ENCODE data around the gene GPR153.
A peak's percentile ranks its signal among the peaks of the same experiment; 100 is the strongest.

GPR153 gene

DNA sequence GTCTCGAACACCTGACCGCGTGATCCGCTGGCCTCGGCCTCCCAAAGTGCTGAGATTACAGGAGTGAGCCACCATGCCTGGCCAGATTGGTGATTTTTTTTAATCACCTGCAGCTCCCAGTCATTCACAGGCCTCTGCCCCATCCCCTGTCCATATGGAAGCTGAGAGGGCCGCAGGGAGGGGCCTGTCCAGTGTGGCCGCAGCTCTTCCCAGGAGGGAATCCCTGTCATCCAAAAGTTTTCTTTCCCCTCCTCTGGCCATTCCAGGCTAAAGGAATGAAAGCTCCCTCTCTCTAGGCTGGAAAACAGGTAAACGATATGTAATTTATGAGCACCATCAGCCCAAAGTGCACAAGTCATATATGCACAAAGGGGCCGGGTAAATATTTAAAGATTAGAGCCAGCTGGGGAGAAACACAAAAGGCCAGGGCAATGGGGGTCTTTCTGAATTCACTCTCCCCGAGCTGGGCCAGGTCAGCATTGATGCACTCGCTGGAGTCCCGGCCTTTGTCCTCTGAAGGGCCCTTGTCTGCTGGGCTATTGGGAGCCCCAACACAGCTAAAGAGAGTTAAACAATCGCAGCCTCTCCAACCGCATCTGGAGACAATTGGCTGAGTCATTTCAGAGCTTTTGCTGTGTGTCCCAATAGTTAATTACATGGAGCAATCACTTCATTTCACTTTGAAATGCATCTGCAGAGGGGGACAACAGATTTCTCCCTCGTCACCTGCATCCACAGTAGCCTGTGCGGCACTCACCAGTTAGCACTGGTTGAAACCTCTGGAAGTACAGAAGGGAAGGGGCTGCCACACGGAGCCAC is 20.7 kb downstream of the GPR153 start:
- in situ Hi-C loops (cut with HindIII; ENCODE audit: low sequenced_read_pairs) = no loop called here
- DNase-seq (ENCODE audit: low read depth) = no peak
- TF ChIP-seq, protein P1, sequence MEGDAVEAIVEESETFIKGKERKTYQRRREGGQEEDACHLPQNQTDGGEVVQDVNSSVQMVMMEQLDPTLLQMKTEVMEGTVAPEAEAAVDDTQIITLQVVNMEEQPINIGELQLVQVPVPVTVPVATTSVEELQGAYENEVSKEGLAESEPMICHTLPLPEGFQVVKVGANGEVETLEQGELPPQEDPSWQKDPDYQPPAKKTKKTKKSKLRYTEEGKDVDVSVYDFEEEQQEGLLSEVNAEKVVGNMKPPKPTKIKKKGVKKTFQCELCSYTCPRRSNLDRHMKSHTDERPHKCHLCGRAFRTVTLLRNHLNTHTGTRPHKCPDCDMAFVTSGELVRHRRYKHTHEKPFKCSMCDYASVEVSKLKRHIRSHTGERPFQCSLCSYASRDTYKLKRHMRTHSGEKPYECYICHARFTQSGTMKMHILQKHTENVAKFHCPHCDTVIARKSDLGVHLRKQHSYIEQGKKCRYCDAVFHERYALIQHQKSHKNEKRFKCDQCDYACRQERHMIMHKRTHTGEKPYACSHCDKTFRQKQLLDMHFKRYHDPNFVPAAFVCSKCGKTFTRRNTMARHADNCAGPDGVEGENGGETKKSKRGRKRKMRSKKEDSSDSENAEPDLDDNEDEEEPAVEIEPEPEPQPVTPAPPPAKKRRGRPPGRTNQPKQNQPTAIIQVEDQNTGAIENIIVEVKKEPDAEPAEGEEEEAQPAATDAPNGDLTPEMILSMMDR (IDR thresholded peaks at IDR 0.05; ENCODE audit: low read depth, low read length, missing control alignments) = no peak
- no peak overlapping the region for H3K4me3 ChIP-seq (ENCODE audit: low read depth, low read length)

DNA sequence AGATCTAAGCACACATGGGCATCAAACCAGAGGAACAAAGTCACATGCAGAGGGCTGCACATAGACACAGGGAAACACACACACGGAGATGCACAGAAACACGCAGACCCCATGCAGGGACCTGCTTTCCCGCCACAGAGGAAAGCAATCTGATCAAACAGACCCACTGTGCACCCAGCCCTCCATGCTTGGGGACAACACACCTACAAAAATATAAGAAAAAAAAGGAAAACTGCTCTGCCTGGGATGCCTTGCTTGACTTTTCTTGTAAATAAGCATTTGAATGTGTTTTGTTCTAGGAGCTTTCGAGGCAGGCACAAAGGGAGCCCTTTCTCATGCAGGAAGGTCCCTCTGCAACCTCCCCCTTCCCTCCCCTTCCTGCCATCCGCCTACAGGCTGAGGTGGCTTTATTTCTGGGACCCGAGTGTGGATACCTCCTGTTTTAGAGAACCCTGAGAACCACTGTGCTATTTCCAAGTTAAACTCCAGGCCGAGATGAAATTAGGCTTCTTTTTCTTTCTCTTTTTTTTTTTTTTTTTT is 21.6 kb downstream of the GPR153 start:
- in situ Hi-C loops (cut with HindIII; ENCODE audit: low sequenced_read_pairs) = no loop called here

DNA sequence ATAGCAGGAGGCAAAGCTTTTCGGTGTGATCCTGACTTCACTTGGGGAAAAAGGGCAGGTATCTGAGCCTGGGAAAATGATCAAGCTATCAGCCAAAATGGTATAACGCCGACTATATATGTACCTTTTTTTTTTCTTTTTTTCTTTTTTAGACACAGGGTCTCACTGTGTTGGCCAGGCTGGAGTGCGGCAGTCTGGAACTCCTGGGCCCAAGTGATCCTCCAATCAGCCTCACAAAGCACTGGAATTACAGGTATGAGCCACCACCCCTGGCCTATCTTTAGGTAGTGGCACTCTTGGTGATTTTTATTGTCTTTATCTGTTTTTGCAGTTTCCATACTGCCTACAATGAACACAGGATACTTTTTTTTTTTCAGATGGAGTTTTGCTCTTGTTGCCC is 23.8 kb downstream of the GPR153 start:
- in situ Hi-C loops (cut with HindIII; ENCODE audit: low sequenced_read_pairs) = no loop called here
- no peak overlapping the region for H3K4me3 ChIP-seq (ENCODE audit: low read depth, low read length)

More for the DNA sequence above, 21.6 kb downstream of the GPR153 start:
- DNase-seq (ENCODE audit: low read depth) = no peak
- TF ChIP-seq, protein P1 (IDR thresholded peaks at IDR 0.05; ENCODE audit: low read depth, low read length, missing control alignments) = no peak
- no peak overlapping the region for H3K4me3 ChIP-seq (ENCODE audit: low read depth, low read length)

DNA sequence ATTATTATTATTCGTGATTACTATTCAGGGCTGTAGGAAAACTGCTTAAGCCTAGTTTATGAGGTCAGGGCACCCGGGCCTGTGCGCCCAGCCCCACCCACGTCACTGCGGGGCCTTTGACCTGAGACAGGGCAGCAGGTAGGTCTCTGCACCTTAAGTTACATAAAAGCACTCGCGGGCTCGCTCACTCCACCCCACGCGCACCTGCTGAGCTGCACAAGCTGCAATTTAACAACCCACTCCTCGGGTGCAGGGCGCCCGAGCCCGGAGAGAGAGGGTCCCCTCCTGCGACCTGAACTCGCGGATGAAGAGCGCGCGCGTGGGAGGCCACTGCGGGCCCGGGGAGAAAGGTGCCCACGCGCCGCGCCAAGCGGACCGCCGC is 25.6 kb downstream of the GPR153 start:
- TF ChIP-seq, protein P1 (IDR thresholded peaks at IDR 0.05; ENCODE audit: low read depth, low read length, missing control alignments) = no peak
- H3K4me3 ChIP-seq (ENCODE audit: low read depth, low read length) = peak overlapping the region; percentile 72
- no peak for DNase-seq (ENCODE audit: low read depth)
- in situ Hi-C loops (cut with HindIII; ENCODE audit: low sequenced_read_pairs) = no loop called here

More for the DNA sequence above, 23.8 kb downstream of the GPR153 start:
- no peak for DNase-seq (ENCODE audit: low read depth)
- TF ChIP-seq, protein P1 (IDR thresholded peaks at IDR 0.05; ENCODE audit: low read depth, low read length, missing control alignments) = no peak

DNA sequence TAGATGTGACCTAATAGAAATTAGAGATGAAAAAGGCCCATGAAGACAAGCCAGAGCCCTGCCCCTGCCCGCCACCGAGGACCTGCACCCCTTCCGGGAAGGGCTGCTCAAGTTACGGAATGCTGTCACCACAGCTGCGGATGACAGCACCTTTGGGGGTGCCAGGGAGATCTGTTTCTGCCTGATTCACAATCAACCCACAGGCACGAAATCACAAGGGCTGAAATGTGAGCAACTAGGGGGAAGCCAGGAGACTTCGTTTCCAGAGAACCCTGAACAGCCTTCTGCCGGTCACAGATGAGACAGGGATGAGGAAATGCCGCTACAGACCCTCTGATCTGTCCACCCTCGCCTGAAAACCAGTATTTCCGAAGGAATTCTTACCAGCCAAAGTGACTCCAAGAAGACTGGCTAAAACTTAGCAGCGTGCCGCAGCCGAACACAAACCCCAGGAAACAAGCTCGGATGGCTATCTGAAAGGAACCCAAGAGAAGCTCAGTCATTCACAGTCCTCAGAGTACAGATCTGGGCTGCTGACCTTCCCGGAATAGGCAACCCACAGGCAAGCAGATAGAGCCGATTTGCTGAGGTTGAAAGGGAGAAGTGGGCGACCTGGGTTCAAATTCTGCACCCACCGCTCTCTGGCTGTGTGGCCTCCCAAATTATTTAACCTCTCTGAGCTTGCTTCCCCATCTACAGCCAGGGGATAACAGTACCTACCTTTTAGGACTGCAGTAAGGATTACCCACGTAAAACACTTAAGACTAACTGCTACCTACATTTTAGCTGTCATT is 26.2 kb downstream of the GPR153 start:
- in situ Hi-C loops (cut with HindIII; ENCODE audit: low sequenced_read_pairs) = no loop called here
- TF ChIP-seq, protein P1 (IDR thresholded peaks at IDR 0.05; ENCODE audit: low read depth, low read length, missing control alignments) = no peak
- no peak for DNase-seq (ENCODE audit: low read depth)
- H3K4me3 ChIP-seq (ENCODE audit: low read depth, low read length) = peak overlapping the region; percentile 72

- DNase-seq (ENCODE audit: low read depth) = no peak
- in situ Hi-C loops (cut with HindIII; ENCODE audit: low sequenced_read_pairs) = no loop called here
- TF ChIP-seq, protein P1 (IDR thresholded peaks at IDR 0.05; ENCODE audit: low read depth, low read length, missing control alignments) = no peak
- H3K4me3 ChIP-seq (ENCODE audit: low read depth, low read length) = no peak overlapping the region
These were observed 27.5 kb downstream of the GPR153 start for GRCh38 chr1:6233376-6233775.
